GM21529 (cell line): ENCODE results near the gene OR4K13.

Experiments
- ATAC-seq: cut with Tn5 transposase; IDR thresholded peaks from one replicate; pipeline ENCODE4 v1.9.1; 2021; ENCODE audit not compliant: unreplicated experiment

Gene OR4K13, protein sequence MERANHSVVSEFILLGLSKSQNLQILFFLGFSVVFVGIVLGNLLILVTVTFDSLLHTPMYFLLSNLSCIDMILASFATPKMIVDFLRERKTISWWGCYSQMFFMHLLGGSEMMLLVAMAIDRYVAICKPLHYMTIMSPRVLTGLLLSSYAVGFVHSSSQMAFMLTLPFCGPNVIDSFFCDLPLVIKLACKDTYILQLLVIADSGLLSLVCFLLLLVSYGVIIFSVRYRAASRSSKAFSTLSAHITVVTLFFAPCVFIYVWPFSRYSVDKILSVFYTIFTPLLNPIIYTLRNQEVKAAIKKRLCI

DNA sequence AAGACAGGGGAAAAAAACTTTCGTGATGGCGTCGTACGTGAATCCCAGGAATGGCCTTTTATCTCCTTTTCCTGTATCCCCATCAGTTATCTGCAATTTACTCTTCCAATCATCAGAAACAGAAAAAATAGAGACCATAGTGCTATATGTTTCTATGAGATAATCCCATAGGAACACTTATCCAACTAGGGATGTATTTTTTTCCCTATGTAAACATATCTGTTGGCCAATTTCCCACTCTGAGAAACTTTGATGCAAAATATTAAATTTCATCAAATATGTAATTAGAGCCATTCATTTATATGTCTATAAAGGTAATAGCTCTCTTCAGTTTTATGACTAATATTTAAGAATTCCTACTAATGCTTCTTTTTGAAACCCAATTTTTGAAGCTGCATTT lies at the start of gene OR4K13:
OR4K13 (minus strand) TSS at position 101 of the 400 bp plus-strand sequence. CDS start 1,280 bp downstream, outside the sequence.
- no peak for ATAC-seq

DNA sequence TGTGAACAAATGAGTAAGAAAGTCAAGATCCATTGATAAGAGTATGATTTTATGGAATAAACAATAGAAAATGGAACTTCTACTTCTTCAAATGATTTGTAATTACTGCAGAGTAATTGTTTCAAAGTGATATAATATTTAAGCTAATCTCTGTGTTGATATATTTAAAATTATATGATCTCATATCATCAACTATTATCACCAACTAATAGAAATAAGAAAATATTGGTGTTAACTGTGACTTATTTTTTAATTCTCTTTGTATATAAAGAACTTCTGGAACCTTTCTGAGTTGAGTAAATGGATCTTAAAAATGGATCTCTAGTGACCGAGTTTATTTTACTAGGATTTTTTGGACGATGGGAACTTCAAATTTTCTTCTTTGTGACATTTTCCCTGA lies 23.9 kb upstream of the OR4K13 start, which contains the start of gene OR4L1:
OR4L1 (plus strand) TSS at position 301 of the 400 bp plus-strand sequence; CDS start at position 301, 0 bp downstream.
- no peak for ATAC-seq

DNA sequence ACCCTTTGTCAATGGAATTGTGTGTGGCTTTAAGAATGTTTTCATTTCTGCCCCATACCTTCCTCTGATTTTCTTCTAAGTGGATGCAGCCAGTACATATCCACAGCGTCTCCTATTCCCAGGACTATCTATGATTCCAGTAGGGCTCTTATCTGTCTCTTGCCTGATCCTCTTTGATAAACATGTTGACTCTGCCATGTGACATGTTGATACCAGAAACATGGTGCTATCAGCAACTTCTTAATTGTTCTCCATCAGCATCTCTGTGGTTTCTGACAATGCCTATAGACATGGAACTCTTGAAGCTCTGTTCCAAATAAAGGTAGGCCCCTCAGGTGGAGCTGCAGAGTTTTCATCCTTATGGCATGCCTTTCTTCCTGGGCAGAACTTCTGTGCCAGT lies 12.4 kb upstream of the OR4K13 start:
- no peak for ATAC-seq

DNA sequence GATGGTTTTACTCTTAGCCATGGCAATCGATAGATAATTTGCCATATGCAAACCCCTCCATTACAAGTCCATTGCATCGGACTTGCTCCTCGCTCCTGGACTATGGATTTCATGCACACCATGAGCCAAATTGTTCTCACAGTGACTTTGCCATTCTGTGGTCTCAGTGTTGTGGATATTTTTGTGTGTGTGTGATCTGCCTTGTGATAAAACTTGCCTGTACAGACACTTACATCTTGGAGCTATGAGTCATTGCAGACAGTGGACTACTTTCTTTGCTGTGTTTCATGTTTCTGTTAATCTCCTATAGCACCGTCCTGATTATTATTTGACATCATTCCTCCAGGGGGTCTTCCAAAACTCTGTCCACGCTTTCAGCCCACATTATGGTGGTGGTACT lies 8.4 kb upstream of the OR4K13 start:
- no peak for ATAC-seq

DNA sequence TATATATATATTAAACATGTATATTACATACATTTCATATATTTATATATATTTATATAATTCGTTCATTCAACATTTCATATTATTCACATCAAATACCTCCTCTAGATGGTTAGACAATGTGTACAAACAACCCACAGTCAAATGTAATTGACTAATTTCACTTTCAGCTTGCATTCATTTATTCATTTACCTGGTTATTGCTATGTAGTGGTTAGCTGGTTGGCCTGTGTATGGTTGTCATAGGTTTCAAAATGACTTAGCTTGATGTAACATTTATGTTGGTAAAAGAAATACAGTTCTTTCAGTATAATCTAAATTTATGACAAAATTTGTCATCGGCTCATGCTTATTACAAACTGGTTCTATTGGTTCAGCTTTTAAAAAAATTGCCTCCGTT lies 389 bp downstream of the OR4K13 start:
- ATAC-seq = no peak

DNA sequence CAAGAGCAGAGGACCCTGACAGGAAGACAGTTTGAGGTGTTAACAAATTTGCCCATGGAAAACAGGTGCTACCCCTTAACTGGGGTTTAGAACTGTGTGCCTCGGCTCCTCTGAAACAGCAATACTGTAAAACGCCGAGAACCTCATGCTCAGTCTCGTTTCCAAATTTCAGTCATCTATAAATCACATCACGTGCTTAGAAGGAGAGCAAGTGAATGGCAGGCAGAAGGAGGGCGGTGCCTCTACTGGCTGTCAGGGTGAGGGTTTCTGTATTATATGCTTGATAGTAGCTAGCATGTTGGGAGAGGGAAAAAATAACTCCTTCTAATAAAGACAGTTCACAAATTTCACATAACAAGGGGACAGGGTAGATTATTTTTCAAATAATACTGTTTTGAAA lies 4.8 kb downstream of the OR4K13 start:
- no peak for ATAC-seq

DNA sequence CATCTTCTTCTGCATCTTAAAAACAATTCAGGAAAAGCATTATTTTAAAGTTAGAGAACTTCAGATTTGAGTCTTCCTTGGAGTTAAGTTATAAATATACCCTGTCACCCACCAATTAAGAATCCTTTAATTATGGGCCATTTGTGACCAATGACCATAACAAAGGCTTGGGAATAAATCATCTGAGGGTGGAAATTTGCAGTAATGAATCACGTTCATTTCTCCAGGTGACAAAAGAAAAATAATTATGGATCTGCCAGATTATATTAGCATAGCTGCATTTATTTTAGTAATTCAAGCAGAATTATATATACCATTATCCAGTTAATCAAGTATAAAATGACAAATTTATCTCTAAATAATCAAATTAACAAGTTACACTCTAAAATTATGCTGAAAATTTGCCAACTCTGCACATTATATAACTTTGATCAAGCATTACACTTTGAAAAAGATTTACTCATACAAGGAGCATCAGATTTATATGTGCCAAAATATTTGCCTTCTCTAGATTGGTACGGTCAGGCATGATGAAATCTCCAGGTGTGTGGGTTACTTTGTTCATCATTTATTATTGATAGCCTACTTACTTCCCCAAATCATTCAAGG lies 16.5 kb downstream of the OR4K13 start, which contains the start of gene OR4K14:
OR4K14 (minus strand) TSS at position 51 of the 609 bp plus-strand sequence. CDS start 4,114 bp downstream, outside the sequence.
- no peak for ATAC-seq

DNA sequence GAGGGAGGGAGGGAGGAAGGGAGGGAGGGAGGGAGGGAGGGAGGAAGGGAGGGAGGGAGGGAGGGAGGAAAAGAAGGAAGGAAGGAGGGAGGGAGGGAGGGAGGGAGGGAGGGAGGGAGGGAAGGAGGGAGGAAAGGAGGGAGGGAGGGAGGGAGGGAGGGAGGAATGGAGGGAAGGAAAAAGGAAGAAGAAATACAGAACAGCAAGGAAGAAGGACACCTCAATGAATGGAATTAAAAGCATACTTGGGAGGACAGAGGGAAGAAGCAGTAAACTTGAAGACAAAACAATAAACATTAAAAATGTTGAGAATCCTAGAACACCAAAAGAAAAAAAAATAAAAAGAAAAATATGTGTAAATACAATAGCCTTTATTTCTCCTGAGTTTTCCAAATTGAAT lies 27.7 kb downstream of the OR4K13 start:
- no peak for ATAC-seq

DNA sequence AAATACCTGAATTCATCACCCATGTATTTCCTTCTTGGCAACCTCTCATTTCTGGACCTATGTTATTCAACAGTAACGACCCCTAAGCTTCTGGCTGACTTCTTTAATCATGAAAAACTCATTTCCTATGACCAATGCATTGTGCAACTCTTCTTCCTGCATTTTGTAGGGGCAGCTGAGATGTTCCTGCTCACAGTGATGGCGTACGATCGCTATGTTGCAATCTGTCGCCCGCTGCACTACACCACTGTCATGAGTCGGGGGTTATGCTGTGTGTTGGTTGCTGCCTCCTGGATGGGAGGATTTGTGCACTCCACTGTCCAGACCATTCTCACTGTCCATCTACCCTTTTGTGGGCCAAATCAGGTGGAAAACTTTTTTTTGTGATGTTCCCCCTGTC lies 33.5 kb downstream of the OR4K13 start:
- no peak for ATAC-seq

DNA sequence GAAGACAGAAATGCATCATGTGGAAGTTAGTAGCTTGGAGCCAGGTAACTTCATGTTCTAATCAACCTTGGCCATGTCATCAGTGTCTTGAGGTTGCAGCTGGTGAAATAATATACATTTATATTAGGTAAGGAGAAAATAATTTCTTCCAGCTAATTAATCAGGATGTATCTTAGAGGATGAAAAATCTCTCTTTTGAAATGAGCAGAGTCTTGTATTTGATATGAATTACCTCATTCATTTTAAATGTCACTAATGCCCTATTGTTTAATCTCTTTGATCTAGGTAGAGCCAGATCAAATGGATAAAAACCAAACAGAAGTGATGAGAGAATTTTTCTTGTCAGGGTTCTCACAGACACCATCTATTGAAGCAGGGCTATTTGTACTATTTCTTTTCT lies 34.0 kb downstream of the OR4K13 start, which contains the start of gene OR4Q2:
OR4Q2 (plus strand) TSS at position 301 of the 400 bp plus-strand sequence.
- ATAC-seq = no peak

DNA sequence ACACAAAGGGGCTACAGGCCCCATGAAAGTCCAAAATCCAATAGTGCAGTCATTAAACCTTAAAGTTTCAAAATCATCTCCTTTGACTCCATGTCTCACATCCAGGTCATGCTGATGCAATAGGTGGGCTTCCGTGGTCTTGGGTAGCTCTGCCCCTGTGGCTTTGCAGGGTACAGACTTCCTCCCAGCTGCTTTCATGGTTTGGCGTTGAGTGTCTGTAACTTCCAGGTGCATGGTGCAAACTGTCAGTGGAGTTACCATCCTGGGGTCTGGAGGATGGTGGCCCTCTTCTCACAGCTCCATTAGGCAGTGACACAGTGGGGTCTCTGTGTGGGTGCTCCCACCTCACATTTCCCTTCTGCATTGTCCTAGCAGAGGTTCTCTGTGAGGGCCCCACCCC lies 42.4 kb downstream of the OR4K13 start:
- ATAC-seq = no peak
